Esophagus squamous epithelium (tissue), 4 donors: Measurements from ENCODE around the gene GLMP.

Experiments used
- CTCF ChIP-seq, 6 experiments: fragments of 450-650 bp in 4 of 6; fragments of 200-600 bp in 2 of 6; sonication (generic) in 2 of 6; IDR thresholded peaks; one replicate each; pipeline ENCODE4 v1.5.1; 2016 to 2019; ENCODE audit warnings: antibody characterized with exemption in 6 of 6, mild to moderate bottlenecking in 4 of 6, moderate library complexity in 4 of 6
- POLR2A ChIP-seq, 4 donors: fragments of 450-650 bp; IDR thresholded peaks; one replicate each; pipeline ENCODE4 v1.6.1; 2017; ENCODE audit warnings: antibody characterized with exemption in 4 of 4, mild to moderate bottlenecking in 4 of 4, moderate library complexity in 3 of 4

- TF ChIP-seq CTCF (IDR thresholded peaks at IDR 0.05) (no peak), POLR2A (IDR thresholded peaks at IDR 0.05) (no peak)
Measured at GRCh38 chr1:156320560-156320959, 25.1 kb upstream of the GLMP start.
